Smooth muscle cell (in vitro differentiated cells): ENCODE measurements around the gene MUC22. TPM values are rescaled to one million over a fixed set of nuclear protein-coding genes. Genes with fewer than 3 reads are reported as not detected.

Source experiments
- DNase-seq: peaks from one replicate; lab custom pipeline; 2025; ENCODE audit not compliant: unreplicated experiment; lab: John Stamatoyannopoulos, UW
- H2AFZ ChIP-seq: fragments of 200-600 bp; sonication (generic); 2 replicates; pipeline ENCODE4 v1.6.0; 2016; ENCODE audit warnings: antibody characterized with exemption, low read depth, mild to moderate bottlenecking
- H3F3A ChIP-seq: fragments of 200-600 bp; sonication (generic); 2 replicates; pipeline ENCODE4 v1.6.0; 2017; ENCODE audit warnings: antibody characterized with exemption, low read depth
- H3K27ac ChIP-seq: fragments of 200-600 bp; sonication (generic); 2 replicates; pipeline ENCODE4 v1.5.1; 2016; ENCODE audit warnings: low read depth, mild to moderate bottlenecking
- H3K27me3 ChIP-seq: fragments of 200-600 bp; sonication (generic); 2 replicates; pipeline ENCODE4 v1.6.1; 2016; ENCODE audit warnings: low read depth, mild to moderate bottlenecking
- H3K36me3 ChIP-seq: fragments of 200-600 bp; sonication (generic); 2 replicates; pipeline ENCODE4 v1.5.1; 2016; ENCODE audit warnings: low read depth
- H3K4me1 ChIP-seq: fragments of 200-600 bp; sonication (generic); 2 replicates; pipeline ENCODE4 v1.5.1; 2016; ENCODE audit warnings: low read depth
- H3K4me2 ChIP-seq: fragments of 200-600 bp; sonication (generic); 2 replicates; pipeline ENCODE4 v1.6.0; 2016; ENCODE audit warnings: mild to moderate bottlenecking
- H3K4me3 ChIP-seq: fragments of 200-600 bp; sonication (generic); 2 replicates; pipeline ENCODE4 v1.5.1; 2016; ENCODE audit warnings: mild to moderate bottlenecking
- H3K79me2 ChIP-seq: fragments of 200-600 bp; sonication (generic); 2 replicates; pipeline ENCODE4 v1.6.0; 2016; ENCODE audit warnings: low read depth, mild to moderate bottlenecking
- H3K9ac ChIP-seq: fragments of 200-600 bp; sonication (generic); 2 replicates; pipeline ENCODE4 v1.6.0; 2016; ENCODE audit warnings: low read depth
- H3K9me3 ChIP-seq: fragments of 200-600 bp; sonication (generic); replicated peaks from 2 replicates; pipeline ENCODE4 v1.5.1; 2016; ENCODE audit warnings: low read depth
- H4K20me1 ChIP-seq: fragments of 200-600 bp; sonication (generic); 2 replicates; pipeline ENCODE4 v1.6.0; 2016; ENCODE audit warnings: low read depth
- WGBS: methylation state at CpG from one replicate; pipeline ENCODE4 v1.1.7; 2016; ENCODE audit warnings: low lambda C conversion rate; 5-methylcytosine and 5-hydroxymethylcytosine counted together
- polyA plus RNA-seq: library from polyadenylated mRNA; unstranded; fragments of >200 nt; fragmentation: Nextera tagmentation; extraction: Ambion mirVana; gene quantifications from 2 replicates; pipeline ENCODE4 v1.2.1, GENCODE V29; 2016
- total RNA-seq: library from RNA; depleted of rRNA; stranded (reverse); fragments of >200 nt; gene quantifications from 2 replicates; pipeline ENCODE4 v1.2.3, GENCODE V29; 2014
- TF ChIP-seq, protein P1 (sequence below): fragments of 200-600 bp; sonication (generic); IDR thresholded peaks from 2 replicates; pipeline ENCODE4 v1.5.1; 2017; ENCODE audit warnings: borderline replicate concordance, mild to moderate bottlenecking, antibody characterized with exemption; ENCODE audit not compliant: insufficient read depth, poor library complexity, severe bottlenecking

The MUC22 gene
- total and polyA plus RNA-seq, 2 experiments from 2014 or later = not detected

- H3K27me3 ChIP-seq = no peaks in the 10 kb centered on the region
- no peaks in the 10 kb centered on the region for H3K79me2 ChIP-seq
- no peak overlapping the region for H3K4me3 ChIP-seq
- no peaks in the 10 kb centered on the region for H3K9me3 ChIP-seq
- H3K9ac ChIP-seq = no peak overlapping the region
- TF ChIP-seq, protein P1, sequence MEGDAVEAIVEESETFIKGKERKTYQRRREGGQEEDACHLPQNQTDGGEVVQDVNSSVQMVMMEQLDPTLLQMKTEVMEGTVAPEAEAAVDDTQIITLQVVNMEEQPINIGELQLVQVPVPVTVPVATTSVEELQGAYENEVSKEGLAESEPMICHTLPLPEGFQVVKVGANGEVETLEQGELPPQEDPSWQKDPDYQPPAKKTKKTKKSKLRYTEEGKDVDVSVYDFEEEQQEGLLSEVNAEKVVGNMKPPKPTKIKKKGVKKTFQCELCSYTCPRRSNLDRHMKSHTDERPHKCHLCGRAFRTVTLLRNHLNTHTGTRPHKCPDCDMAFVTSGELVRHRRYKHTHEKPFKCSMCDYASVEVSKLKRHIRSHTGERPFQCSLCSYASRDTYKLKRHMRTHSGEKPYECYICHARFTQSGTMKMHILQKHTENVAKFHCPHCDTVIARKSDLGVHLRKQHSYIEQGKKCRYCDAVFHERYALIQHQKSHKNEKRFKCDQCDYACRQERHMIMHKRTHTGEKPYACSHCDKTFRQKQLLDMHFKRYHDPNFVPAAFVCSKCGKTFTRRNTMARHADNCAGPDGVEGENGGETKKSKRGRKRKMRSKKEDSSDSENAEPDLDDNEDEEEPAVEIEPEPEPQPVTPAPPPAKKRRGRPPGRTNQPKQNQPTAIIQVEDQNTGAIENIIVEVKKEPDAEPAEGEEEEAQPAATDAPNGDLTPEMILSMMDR = no peak
- H3K4me1 ChIP-seq = no peaks in the 10 kb centered on the region
- WGBS = 95% methylated on average over 9 of the region's 9 CpGs
- H3F3A ChIP-seq = peaks cover 9% of the 10 kb centered on the region
- H2AFZ ChIP-seq = no peak overlapping the region
- H3K4me2 ChIP-seq = no peak overlapping the region
- H3K27ac ChIP-seq = no peak overlapping the region
- H4K20me1 ChIP-seq = no peaks in the 10 kb centered on the region
- no peaks in the 10 kb centered on the region for H3K36me3 ChIP-seq
- DNase-seq = no peak
These were observed 4.8 kb upstream of the MUC22 start for GRCh38 chr6:31005249-31006020.

GRCh38 chr6:31007694-31008093 is 2.6 kb upstream of the MUC22 start:
- H3K9ac ChIP-seq = no peak overlapping the region
- WGBS = 22% methylated on average over 8 of the region's 8 CpGs
- H3K4me3 ChIP-seq = no peak overlapping the region
- H3K27me3 ChIP-seq = no peaks in the 10 kb centered on the region
- H3K79me2 ChIP-seq = no peaks in the 10 kb centered on the region
- peak overlapping the region; percentile 55 for H3K4me2 ChIP-seq
- no peak overlapping the region for H2AFZ ChIP-seq
- H3K36me3 ChIP-seq = no peaks in the 10 kb centered on the region
- H3K4me1 ChIP-seq = no peaks in the 10 kb centered on the region
- no peaks in the 10 kb centered on the region for H3K9me3 ChIP-seq
- peak overlapping the region; percentile 64 for H3K27ac ChIP-seq
- no peak for DNase-seq
- TF ChIP-seq, protein P1 = no peak
- peaks cover 9% of the 10 kb centered on the region for H3F3A ChIP-seq
- no peaks in the 10 kb centered on the region for H4K20me1 ChIP-seq

- TF ChIP-seq, protein P1 = no peak
- no peak for DNase-seq
- H3K4me3 ChIP-seq = no peak overlapping the region
- H3K4me2 ChIP-seq = peak overlapping the region; percentile 55
- H3K79me2 ChIP-seq = no peaks in the 10 kb centered on the region
- no peaks in the 10 kb centered on the region for H3K4me1 ChIP-seq
- H3F3A ChIP-seq = peaks cover 9% of the 10 kb centered on the region
- H4K20me1 ChIP-seq = no peaks in the 10 kb centered on the region
- H3K9ac ChIP-seq = no peak overlapping the region
- H3K9me3 ChIP-seq = no peaks in the 10 kb centered on the region
- 75% methylated on average over 4 of the region's 4 CpGs for WGBS
- H2AFZ ChIP-seq = no peak overlapping the region
- no peaks in the 10 kb centered on the region for H3K36me3 ChIP-seq
- H3K27ac ChIP-seq = peak overlapping the region; percentile 38
- H3K27me3 ChIP-seq = no peaks in the 10 kb centered on the region
These were observed 2.1 kb upstream of the MUC22 start for GRCh38 chr6:31008165-31008564.

DNA sequence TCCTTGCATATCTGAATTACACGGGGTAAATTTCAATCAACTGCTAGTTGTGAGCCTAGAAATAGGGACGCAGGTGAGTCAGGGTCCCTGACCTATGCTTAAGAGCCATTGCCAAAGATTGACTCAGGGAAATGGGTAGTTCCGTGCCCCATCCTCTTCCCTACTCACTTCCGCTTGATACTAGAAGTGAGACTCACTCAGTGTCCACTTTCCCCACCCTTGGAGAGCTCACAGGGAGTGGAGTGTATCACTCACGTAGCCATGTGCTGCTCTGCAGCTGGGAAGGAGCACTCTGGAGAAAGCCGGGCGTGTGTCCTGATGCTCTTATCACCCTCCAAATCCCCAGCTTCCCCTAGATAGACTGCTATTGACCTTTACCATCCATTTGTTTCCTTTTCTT is 543 bp upstream of the MUC22 start:
- no peak overlapping the region for H2AFZ ChIP-seq
- H3K9ac ChIP-seq = no peak overlapping the region
- no peak overlapping the region for H3K4me2 ChIP-seq
- no peaks in the 10 kb centered on the region for H3K4me1 ChIP-seq
- no peak overlapping the region for H3K27ac ChIP-seq
- no peaks in the 10 kb centered on the region for H3K9me3 ChIP-seq
- peaks cover 9% of the 10 kb centered on the region for H3F3A ChIP-seq
- no peaks in the 10 kb centered on the region for H3K79me2 ChIP-seq
- no peaks in the 10 kb centered on the region for H3K36me3 ChIP-seq
- DNase-seq = no peak
- 73% methylated on average over 7 of the region's 7 CpGs for WGBS
- TF ChIP-seq, protein P1 = no peak
- H3K4me3 ChIP-seq = no peak overlapping the region
- no peaks in the 10 kb centered on the region for H4K20me1 ChIP-seq
- H3K27me3 ChIP-seq = no peaks in the 10 kb centered on the region
